HG02642 (cell line): ENCODE measurements around the gene GP5.

Experiments
- ATAC-seq: cut with Tn5 transposase; IDR thresholded peaks from one replicate; pipeline ENCODE4 v1.9.1; 2021; ENCODE audit warnings: mild to moderate bottlenecking; ENCODE audit not compliant: unreplicated experiment, poor library complexity

The GP5 gene

DNA sequence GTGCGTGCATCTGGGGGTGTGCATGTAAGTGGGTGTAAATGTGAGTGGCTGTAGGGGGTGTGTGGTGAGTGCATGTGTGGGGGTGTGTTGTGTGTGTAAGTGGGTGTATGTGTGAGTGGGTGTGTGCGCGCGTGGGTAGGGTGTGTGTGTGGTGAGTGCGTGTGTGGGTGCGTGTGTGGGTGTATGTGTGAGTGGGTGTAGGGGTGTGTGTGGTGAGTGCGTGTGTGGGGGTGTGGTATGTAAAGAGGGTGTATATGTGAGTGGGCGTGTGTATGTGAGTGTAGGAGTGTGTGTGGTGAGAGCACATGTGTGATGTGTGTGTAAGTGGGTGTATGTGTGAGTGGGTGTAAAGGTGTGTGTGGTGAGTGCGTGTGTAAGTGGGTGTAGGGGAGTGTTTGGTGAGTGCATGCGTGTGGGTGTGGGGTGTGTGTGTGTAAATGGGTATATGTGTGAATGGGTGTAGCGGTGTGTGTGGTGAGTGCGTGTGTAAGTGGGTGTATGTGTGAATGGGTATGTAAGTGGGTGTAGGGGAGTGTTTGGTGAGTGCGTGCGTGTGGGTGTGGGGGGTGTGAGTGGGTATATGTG lies 47.0 kb downstream of the GP5 start:
- no peak for ATAC-seq

DNA sequence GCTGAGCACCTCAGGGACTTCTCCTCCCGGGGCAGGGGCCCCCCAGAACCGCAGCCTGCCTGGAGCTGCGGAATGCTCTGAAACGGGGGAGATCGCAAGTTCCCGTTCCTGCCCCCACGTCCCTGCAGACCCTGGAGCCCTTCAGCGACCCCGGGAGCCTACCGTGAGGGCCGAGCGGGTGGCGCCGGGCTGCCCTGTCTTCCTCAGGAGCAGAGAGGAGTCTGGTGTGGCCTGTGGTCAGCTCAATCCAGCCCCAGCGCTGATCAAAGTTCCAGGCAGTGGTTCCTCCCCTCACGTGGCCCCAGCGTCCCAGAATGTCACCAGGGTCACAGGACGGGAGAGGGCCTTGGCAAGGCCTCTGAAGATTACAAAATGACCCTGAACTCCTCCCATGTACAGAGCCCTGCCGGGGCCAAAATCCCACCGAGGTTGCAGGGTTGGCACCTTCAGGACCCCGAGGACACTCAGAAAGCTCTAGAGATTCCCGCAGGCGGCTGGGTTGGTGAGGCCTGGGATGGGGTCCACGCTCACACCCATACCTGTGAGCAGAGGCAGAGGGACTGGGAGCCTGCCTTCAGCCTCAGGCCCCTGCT lies 47.9 kb downstream of the GP5 start, which contains the start of gene CPN2:
TSS of gene CPN2 (minus strand) at position 249 of the 593 bp plus-strand sequence. CDS start 8,626 bp downstream, outside the sequence.
- no peak for ATAC-seq

DNA sequence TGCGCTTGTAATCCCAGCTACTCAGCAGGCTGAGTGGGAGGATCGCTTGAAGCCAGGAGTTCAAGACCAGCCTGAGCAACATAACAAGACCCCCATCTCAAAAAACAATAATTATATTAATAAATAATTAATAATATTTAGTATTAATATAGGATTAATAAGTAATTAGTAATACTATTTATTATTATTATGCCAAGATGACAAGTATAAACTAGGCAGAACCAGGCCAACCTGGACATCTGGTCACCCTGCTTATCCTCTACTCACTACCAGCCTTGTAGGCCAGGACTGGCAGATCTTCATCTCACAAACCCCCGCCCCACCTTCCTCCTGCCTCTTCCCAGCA lies 48.4 kb downstream of the GP5 start:
- no peak for ATAC-seq

DNA sequence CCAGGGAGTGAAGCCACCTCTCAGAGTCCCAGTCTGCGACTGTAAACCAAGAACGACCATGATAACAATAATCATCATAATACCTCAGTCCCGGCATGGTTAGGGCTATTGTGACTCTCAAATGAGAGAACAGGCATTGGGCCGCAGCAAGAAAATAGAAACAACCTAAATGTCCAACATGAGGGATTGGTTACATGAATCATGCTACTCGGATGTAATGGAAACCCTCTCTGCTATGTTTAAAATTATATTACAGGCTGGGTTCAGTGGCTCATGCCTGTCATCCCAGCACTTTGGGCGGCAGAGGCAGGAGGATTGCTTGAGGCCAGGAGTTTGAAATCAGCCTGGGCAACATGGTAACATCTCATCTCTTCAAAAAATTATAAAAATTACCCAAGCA lies 50.7 kb downstream of the GP5 start:
- no peak for ATAC-seq

DNA sequence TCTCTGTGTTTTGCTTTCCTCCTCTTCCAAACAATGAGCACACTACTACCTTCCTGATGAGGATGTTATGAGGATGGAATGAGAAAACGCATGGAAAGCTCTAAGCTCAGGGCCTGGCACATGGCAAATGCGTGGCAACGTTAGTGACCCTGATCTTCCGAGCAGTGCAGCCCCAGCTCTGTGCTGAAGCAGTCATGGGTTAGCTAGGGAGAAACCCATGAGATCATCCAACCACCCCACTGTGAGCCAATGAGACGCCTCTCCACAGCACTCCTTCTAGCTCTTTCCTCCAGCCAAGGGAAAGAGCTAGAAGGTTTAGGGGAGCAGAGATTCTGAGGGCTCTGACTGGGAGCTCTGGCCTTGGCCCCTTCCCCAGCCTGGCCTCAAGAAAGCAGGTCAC lies 52.4 kb downstream of the GP5 start:
- ATAC-seq: no peak

DNA sequence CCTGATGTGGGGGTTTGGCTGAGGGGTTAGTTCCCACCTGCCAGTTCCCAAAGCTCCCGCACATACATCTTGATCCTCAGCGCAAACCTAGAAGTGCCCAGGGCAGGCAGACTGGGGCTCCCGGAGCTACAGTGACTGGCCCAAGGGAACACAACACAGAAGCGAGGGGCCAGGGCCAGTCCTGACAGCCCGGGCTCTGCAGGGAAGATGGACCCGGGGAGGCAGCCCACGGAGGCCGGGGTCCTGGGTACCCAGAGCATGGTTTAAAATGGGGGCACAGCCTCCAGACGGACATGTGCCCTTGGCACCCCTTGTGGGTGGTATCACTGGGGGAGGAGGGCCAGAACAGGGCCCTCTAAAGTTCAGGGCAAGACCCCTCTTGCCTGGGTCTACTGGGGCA lies 53.0 kb downstream of the GP5 start:
- no peak for ATAC-seq
